GM21576 (cell line): ENCODE results near the gene RBP3.

Experiments used
- ATAC-seq: cut with Tn5 transposase; IDR thresholded peaks from one replicate; pipeline ENCODE4 v1.9.1; 2021; ENCODE audit warnings: mild to moderate bottlenecking, moderate library complexity; ENCODE audit not compliant: unreplicated experiment

The RBP3 gene

DNA sequence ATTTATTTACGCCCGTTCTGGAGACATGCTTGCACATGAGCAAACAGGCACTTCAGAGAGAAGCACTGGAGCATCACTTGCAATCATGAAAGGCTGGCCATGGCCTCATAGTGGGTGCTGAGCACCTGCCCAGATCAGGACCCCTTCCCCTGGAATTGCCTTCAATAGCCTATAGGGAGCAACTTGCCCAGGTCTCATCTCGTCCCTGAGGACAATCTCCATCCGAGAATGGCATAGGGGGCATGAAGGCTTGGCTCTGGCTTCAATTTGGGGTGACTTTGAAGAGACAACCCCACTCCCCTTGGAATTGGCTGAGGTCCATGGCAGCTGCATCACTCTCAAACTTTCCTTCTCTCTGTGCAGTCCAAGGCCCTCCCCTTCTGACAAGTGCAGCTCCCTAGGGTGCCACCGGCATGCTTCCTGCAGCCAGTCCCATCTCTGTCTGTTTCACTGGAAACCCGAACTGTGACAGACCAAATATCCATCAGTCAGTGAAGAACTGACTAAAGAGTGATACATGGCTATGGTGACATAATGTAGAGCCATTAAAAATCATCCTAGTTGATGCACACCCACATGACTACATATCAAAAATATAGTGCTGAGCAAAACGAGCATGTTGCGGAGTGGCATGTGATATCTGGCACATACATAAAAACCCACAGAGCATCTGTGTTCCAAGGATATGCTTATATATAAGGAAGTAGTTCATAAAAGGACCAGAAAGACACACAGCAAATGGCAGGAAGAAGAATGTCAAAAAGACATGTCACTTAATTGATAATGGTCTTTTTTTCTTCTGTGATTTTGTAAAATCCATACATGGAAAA, 13.5 kb upstream of the RBP3 start:
- ATAC-seq: no peak

DNA sequence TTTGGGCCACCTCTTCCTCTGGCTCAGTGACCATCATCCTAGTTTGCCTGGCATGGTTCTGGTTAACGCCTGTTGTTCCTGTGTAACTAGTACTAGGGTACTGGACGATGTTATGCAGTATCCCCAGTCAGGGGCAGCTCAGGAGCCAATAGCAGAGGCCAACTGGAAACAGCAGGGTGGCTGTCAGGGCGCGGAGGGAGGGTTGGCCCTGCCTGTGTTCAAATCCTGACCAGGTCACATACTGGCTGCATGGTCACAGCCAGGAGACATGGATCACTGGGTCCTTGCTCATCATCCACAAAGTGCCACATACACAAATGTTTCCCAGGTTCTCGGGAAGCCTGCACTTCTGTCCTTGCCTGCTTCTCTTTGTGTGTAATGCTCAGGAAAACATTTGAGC, 12.3 kb upstream of the RBP3 start:
- no peak for ATAC-seq

DNA sequence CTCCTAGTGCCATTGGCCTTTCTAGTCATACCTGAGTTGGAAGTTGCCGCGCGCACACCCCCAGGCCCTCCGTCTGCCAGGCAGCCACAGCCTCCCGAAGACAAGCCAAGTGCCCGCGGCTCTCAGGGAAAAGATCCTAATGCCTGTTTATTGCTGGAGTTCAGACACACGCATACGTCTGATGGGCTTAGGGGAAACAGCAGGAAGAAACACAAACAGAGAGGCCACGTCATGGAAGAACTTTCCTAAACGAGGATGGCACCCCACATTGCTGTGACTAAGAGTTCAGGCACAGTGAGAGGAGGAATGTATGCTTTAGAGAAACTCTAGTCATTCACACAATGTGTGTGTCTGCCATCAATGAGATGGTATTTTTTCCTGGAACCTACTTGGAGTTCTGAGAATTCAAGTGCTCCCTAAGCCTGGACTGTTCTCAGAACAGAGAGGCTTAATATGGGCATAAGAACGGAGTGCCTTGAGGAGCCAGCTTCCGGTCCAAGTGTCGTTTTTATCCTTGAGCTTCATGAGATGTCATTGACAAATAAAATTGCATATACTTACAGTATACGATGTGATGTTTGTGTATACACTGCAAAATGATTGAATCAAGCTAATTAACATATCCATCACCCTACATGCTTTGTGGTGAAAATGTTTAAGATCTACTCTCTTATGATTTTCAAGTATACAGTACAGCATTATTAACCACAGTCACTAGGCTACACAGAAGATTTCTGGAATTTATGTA, 11.6 kb upstream of the RBP3 start:
- ATAC-seq: no peak

DNA sequence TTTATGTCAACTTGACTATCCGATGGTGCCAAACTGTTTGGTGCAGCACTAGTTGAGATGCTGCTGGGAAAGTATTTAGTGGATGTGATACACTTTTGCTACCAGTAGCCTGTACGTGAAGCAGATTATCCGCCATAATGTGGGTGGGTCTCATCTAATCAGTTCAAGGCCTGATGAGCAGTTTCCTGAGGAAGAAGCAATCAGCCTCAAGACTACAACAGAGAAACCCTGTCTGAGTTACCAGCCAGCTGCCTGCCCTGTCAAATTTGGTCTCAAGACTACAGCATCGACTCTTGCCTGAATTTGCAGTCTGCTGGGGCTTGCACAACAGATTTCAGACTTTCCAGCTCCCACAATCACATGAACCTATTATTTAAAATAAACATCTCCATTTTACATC, 10.9 kb upstream of the RBP3 start:
- ATAC-seq: no peak

DNA sequence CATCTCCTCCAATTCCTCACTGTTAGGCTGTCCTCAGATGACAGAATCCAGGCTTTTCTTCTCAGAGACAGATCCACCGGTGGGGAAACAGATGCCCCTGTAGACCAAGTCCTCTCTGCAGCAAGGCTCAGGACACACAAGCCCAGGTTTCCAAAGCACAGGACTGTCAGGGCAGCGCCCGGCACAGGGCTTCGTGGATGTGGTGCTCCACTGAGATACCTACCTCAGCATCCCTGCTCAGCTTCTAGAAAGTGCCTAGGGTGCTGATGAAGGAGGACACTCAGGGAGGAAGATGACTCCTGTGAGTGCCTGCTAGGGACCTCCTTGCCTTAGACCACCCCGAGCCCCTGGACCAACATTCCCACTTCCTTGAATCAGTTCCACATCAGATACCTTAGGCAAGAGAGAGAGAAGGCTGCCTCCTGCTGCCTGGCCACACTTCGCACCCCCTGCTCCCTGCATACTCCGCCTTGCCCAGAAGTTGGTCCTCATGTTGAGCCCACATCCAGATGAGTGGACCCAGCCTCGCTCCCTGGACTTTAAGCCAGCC, 8.9 kb upstream of the RBP3 start:
- ATAC-seq: no peak

DNA sequence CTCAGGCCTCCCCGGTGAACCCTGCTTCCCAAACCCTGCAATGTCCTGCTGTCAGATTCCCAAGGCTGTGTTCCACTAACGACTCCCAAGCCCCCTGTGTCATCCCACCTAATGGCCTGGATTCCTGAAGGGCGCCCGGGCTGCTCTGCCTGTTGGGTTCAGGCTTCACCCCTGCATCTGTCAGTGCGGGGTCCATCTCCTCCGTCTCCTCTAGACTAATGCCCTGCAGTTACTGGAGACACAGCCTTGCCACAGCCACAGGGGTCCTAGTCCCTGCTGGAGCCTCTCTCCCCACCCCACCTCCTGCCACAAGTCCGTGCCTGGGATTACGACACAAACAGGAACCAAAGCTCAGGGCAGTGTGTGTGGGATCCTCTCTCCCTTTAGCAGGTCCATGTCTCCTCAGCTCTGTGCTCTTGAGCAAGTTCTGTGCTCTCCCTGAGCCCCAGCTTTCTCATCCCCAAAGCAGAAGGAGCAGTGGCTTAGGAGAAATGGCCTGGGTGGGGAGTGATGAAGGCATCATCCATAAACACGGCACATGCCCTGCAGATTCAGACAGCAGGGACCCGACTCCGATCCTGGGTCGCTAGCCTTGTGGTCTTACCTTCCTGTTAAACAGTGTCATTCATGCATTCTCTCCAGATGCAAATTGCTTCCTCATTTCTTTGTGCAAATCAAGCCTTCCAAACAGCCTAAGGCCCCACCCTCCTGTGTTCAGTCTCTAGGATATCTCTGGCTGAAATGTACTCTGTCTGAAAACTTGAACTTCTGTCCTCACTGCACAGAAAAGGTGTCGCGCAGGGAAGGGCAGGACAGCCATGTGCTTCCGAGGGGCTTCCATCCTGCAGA, 8.2 kb upstream of the RBP3 start:
- ATAC-seq: no peak

DNA sequence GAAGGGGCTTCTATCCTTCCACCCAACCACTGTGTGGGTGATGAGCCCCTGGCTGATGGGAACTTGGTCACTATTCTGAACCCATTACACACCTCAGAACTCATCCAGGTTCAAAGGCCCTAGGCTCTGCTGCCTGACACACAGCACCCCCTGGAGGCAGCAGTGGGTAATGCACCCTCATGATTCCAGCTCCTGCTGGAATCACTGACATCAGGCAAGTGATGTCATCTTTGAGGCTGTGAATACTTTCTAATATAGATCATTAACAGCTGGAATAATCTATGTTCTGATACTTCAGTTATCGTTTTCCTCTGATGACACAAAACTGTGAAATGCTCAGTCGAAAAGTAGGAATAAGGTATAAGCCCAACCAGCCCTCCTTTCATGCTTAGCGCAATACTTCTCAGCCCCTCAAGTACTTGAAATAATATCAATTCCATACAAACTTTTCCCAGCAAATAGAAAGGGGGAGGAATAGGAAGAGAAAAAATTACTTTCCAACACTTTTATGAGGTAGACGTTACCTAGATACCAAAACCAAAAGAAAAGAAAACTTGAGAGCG, 7.5 kb upstream of the RBP3 start:
- no peak for ATAC-seq

DNA sequence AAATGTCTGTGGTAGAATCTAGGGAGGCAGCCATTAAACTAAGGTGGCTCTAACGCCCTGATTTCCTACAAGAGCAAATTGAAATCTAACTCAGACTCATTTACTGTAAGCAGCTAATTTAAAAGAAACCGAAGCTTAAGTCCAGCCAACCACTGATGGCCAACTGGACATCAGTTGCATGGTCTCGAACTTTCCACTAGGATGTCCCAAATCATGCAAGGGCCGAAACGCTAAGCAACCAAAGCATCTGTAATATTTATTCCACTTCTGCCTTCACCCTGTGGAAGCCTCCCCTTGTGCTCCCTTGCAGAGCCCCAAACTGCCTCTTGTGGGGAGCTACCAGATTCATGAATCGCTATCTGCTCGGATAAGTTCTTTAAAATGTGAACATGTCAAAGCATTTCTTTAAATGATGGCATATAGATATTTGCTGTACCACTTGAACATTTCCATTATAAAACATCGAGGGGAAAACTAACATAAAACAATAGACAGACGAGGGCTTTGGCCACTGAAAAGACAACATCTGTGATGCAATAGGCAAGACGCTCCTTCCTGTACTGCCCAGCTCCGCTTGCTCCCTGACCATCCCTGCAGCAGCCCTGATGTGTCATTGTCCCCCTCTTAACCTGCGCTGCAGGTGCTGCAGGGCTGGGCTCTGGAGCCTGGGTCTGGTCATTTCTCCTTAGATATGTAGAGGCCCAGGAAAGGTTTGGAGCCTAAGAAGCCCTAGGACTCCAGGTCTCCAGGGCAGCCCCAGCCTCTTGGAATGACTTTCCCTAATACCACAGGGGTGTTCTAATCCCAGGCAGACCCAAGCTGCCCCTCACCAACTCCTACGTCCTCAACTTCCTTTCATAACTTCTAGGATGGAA, 2.9 kb upstream of the RBP3 start:
- ATAC-seq: no peak

DNA sequence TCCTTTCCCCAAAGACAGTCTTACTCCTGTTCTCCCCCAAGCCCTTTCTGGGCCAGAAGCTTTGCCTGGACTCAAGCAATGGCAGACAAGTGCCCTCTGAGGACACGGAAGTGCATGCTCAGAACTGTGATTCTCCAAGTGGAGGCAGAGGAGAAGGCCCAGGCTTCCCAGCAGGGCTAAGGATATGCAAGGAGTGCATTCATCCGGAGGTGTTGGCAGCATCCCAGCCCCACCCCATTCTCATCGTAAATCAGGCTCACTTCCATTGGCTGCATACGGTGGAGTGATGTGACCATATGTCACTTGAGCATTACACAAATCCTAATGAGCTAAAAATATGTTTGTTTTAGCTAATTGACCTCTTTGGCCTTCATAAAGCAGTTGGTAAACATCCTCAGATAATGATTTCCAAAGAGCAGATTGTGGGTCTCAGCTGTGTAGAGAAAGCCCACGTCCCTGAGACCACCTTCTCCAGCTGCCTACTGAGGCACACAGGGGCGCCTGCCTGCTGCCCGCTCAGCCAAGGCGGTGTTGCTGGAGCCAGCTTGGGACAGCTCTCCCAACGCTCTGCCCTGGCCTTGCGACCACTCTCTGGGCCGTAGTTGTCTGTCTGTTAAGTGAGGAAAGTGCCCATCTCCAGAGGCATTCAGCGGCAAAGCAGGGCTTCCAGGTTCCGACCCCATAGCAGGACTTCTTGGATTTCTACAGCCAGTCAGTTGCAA, 1.4 kb upstream of the RBP3 start:
- ATAC-seq: no peak

DNA sequence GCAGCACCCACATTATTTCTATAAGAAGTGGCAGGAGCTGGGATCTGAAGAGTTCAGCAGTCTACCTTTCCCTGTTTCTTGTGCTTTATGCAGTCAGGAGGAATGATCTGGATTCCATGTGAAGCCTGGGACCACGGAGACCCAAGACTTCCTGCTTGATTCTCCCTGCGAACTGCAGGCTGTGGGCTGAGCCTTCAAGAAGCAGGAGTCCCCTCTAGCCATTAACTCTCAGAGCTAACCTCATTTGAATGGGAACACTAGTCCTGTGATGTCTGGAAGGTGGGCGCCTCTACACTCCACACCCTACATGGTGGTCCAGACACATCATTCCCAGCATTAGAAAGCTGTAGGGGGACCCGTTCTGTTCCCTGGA, 874 bp upstream of the RBP3 start:
- no peak for ATAC-seq

DNA sequence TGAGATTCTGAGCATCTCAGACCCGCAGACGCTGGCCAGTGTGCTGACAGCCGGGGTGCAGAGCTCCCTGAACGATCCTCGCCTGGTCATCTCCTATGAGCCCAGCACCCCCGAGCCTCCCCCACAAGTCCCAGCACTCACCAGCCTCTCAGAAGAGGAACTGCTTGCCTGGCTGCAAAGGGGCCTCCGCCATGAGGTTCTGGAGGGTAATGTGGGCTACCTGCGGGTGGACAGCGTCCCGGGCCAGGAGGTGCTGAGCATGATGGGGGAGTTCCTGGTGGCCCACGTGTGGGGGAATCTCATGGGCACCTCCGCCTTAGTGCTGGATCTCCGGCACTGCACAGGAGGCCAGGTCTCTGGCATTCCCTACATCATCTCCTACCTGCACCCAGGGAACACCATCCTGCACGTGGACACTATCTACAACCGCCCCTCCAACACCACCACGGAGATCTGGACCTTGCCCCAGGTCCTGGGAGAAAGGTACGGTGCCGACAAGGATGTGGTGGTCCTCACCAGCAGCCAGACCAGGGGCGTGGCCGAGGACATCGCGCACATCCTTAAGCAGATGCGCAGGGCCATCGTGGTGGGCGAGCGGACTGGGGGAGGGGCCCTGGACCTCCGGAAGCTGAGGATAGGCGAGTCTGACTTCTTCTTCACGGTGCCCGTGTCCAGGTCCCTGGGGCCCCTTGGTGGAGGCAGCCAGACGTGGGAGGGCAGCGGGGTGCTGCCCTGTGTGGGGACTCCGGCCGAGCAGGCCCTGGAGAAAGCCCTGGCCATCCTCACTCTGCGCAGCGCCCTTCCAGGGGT, 703 bp downstream of the RBP3 start:
- ATAC-seq: no peak

DNA sequence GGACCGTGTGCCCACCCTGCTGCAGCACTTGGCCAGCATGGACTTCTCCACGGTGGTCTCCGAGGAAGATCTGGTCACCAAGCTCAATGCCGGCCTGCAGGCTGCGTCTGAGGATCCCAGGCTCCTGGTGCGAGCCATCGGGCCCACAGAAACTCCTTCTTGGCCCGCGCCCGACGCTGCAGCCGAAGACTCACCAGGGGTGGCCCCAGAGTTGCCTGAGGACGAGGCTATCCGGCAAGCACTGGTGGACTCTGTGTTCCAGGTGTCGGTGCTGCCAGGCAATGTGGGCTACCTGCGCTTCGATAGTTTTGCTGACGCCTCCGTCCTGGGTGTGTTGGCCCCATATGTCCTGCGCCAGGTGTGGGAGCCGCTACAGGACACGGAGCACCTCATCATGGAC, 1.4 kb downstream of the RBP3 start:
- ATAC-seq: no peak

DNA sequence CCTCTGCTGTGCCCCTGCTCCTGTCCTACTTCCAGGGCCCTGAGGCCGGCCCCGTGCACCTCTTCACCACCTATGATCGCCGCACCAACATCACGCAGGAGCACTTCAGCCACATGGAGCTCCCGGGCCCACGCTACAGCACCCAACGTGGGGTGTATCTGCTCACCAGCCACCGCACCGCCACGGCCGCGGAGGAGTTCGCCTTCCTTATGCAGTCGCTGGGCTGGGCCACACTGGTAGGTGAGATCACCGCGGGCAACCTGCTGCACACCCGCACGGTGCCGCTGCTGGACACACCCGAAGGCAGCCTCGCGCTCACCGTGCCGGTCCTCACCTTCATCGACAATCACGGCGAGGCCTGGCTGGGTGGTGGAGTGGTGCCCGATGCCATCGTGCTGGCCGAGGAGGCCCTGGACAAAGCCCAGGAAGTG, 1.8 kb downstream of the RBP3 start:
- no peak for ATAC-seq

DNA sequence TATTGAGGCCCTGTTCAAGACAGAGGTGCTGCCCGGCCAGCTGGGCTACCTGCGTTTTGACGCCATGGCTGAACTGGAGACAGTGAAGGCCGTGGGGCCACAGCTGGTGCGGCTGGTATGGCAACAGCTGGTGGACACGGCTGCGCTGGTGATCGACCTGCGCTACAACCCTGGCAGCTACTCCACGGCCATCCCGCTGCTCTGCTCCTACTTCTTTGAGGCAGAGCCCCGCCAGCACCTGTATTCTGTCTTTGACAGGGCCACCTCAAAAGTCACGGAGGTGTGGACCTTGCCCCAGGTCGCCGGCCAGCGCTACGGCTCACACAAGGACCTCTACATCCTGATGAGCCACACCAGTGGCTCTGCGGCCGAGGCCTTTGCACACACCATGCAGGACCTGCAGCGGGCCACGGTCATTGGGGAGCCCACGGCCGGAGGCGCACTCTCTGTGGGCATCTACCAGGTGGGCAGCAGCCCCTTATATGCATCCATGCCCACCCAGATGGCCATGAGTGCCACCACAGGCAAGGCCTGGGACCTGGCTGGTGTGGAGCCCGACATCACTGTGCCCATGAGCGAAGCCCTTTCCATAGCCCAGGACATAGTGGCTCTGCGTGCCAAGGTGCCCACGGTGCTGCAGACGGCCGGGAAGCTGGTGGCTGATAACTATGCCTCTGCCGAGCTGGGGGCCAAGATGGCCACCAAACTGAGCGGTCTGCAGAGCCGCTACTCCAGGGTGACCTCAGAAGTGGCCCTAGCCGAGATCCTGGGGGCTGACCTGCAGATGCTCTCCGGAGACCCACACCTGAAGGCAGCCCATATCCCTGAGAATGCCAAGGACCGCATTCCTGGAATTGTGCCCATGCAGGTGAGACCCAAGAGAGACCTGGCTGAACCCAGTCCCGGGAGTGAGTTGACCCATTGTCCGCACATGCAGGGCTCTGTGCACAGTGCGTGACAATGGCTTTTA, 2.8 kb downstream of the RBP3 start:
- ATAC-seq: no peak

DNA sequence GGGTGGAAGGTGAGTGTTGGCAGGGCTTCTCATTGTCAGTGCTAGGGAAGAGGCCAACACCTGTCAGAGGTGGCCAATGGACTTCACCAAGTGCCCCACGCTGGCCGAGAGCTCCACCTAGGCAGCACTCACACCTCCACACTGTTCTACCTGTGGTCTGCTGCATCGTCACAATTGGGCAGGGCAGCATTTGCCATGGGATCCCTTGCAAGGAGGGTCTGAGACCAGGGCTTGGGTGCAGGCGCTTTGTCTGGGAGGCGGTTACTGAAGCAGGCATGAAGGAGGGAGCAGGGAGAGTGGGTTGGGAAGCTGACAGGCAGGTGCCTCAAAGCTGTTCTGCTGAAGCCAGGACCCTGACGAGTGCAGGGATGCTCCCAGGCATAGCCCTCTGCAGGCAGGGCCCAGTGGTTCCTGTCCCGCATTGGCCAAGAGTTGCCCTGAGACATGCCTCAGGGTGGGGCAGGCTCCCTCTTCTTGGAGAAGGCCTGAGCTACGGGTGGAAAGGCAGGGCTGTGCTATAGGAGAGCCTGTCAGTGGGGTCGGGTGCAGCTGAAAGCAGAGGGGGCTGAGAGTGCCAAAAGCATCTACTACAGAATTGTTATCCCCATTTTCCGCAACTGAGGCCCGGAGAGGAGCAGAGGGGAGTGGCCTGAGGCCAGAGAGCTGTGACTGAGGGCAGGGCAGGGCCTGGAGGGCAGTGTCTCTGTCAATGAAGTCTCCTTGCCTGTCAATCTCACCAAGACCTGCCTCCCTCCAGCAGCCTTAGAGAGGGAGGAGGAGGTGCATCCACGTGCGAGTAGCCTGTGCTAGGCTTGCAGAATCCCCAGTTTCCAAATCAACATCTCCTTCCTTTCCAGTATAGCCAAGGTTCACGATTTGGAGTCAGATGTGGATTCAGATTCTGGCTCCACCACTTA, 4.0 kb downstream of the RBP3 start:
- ATAC-seq: no peak

DNA sequence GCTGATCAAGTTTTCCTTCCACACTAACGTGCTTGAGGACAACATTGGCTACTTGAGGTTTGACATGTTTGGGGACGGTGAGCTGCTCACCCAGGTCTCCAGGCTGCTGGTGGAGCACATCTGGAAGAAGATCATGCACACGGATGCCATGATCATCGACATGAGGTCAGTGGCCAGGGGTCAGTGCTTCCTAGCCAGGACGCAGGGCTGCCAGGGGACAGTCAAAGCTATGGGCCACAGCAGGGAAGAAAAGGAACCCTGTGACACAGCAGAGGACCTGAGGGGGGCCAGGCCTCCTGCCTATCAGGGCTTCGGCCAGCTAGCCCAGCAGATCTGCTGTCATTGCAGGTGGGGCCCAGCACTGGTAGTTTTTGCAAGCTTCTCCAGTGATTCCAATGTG, 5.2 kb downstream of the RBP3 start:
- ATAC-seq: no peak
